NCI-H774 (cell line): Measurements from ENCODE around the gene OSCP1.

ENCODE experiments used
- DNase-seq: peaks from one replicate; lab custom pipeline; 2025; lab: John Stamatoyannopoulos, UW

The OSCP1 gene

DNA sequence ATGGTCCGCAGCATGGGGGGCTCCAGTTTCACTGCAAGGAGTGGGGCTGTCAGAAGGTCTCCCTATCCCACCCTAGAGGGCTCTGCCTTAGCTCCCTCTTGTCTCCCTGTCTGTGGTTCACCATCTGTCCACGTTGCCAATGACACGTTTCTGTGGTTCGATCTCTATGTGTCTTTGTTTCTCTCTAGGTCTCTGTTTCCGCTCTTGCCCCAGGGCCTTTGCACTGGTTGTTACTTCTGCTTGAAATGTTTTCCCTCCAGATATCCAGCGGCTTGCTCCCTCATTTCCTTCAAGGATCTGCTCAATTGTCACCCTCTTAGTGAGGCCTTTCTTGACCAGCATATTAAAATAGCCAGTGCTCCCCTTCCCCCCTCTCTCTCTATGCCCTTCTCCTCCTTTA is 22.4 kb upstream of the OSCP1 start:
- no peak for DNase-seq

DNA sequence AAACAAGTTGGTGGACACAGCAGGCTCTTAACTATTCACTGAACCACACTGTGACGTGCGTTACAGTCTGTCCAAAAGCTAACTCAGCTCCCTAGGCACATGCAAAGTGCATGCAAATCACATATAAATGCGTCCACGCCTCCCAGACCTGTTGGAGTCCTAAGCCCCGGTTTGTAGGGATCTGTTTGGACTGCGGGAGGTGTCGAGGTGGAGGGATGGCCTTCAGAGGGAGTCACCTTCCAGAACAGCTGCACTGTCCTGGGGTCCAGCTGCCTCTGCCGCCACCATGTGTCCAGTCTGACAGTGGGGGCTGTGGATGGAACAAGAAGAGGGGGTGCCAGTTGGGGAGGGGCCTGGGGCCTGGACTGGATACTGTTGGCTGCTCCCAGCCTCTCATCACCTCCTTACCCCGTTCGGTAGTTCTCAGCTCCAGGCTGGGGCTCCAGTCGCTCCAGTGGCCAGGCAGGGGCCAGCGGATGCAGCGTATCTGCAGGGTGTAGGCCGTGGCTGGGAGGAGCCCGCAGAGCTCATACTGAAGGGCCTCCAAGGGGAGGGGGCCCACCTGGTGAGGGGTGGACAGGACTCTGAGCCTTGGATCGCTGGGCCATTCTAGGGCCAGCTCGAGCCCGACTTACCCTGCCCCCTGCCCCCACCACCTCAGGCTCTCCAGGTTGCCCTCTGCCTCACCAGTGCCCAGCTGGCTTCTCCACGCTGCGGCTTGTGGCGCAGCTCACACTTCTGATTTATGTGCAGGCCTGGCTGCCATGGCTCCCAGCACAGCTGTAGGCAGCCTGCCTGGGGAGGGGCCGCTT is 21.8 kb upstream of the OSCP1 start:
- no peak for DNase-seq

DNA sequence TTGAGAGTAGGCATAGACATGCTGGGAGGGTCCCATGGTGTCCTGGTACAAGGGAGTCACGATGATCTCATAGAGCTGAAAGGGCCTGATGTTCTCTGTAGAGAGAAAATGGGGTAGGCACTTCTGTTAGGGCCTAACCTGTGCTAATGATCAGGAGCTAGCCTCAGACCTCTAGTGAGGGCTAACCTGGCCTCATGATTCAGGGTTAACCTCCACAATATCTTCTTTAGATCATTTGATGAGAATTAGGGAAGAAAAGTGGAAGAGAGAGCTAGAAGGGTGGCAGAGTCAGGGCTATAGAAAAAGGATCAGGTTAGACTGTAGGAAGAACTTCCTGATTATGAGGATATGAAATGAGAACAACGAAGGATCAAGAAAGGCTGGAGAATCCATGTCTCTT is 18.9 kb upstream of the OSCP1 start:
- no peak for DNase-seq

GRCh38 chr1:36467700-36468455 is 17.6 kb upstream of the OSCP1 start:
- no peak for DNase-seq

DNA sequence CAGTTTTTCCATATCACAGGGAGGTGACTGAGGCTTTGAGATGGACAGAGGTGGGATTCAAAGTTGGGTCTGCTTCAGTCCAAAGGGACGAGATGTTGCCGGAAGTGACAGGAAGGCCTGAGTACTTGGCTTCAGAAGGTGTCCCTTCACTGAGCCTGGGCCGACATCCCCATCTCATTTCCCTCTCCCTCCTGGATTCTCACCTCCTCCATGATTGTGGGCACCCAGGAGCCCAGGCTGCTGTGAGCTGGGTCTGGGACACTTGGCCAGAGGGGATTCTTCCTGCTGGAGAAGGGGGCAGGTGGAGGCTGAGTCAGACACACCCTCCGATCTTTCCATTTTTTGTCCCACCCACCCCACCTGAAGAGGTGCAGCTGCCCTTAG is 16.8 kb upstream of the OSCP1 start:
- DNase-seq, result no peak

DNA sequence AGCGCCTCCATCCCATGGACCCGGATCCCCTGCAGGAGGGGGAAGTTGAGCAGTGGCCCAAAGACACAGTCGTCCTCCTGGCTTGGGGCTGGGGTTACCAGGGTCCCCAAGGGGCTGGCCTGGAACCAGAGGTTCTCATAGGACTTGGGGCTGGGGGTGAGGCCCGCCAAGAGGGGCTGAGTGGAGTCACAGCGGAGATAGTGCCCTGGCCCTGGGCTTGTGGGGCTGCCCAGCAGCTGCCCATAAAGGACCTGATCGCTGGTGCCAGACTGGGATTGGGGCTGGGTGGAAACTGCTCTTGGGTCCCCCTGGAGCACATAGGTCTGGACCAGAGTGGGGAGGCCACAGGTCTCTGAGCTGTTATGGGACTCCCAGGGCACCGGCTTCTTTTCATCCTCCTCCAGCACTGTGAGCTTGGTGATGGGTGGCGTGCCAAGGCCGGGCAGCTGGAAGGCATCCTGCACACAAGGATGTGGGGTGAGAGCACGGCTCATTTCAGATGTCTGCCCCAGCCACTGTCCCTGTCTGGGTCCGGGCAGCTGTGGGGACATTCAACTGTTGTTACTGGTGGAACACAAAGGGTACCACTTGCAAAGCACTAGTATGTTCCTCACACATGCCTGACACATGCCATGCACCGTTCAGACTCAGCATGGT is 16.2 kb upstream of the OSCP1 start:
- no peak for DNase-seq

GRCh38 chr1:36465731-36466369 is 15.6 kb upstream of the OSCP1 start:
- DNase-seq, result no peak

- peak; percentile 24 for DNase-seq
These were observed 14.5 kb upstream of the OSCP1 start for GRCh38 chr1:36464605-36465393.

DNA sequence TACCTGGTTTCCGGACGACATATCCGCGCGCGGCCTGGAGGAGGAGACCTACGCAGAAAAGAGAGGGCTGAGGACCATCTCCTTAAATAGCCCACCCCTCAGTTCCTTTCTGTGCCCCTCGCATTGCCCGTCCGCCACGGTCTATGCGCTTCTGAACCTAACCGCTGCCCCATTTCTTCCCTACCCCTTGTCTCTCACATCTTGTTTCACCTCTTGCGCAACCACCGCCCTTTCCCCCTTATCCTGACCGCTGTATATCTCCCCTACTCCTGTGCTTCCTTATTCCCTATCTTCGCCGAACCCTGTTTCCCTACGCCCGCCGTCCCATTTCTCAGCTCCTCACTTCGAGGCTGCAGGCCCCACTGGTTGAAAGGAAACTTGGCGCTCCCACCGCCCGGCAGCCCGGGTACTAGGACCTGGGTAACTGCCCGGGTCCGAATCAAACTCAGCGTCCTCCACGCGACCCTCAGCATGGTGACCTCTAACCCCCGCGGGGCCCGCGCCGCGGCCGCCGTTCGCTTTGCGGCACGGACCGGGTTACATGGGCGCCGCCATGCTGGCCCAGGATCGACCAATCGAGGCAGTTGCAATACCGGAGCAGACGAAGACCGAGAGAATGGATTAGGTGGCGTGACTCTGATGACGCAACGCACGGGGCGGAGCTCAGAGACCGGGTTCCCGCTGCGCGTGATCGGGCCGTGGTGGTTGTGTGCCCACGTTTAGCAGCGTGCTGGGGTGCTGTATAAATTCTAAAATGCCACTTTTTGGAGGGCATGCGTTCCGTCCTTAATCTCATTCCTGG is 13.8 kb upstream of the OSCP1 start, which contains the start of gene MRPS15:
Gene MRPS15 (minus strand): TSS at position 582 of the 802 bp plus-strand sequence. CDS start 109 bp downstream, at position 473.
- peak; percentile 98 for DNase-seq

- DNase-seq, result no peak
These were observed 13.2 kb upstream of the OSCP1 start for GRCh38 chr1:36463463-36463802.

GRCh38 chr1:36458910-36459309 is 8.7 kb upstream of the OSCP1 start:
- no peak for DNase-seq

DNA sequence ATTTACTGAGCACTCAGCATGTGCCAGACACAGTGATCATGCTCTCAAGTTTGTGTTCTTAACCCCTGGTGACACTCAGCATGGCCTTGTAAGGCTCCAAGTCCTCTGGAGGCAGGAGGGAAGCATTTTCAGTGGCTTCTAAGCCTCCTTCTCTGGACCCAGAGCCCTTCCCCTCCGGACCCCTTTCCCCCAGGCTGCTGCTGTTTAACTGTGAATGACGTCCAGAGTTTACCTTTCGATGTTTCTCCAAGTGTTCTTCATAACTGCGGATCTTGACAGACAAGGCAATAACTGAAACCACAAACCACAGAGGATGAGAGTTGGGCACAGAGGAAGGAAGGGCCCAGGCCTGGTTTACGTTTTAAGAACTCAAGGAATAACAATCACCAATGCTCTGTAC is 7.4 kb upstream of the OSCP1 start:
- no peak for DNase-seq

- DNase-seq, result no peak
These were observed 6.2 kb upstream of the OSCP1 start for GRCh38 chr1:36456391-36456928.

DNA sequence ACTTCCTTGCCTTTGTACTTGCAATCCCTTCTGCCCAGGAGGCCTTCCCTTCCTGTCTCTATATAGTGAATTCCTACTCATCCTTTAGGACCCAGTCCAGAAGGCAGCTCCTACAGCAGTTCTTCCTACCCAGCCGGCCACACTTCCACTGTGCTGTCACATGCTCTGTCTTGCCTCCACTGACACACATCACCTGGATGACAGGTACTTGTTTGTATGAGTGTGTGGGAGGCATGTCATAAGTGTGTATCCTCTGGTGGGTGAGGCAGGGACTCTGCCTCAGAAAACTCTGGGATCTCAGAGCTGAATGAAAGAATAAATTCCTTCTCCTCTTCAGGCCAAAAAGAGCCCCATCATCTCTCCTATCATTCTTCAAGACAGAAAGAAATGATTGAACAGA is 5.1 kb upstream of the OSCP1 start:
- no peak for DNase-seq

- no peak for DNase-seq
These were observed 3.5 kb upstream of the OSCP1 start for GRCh38 chr1:36453600-36454388.

DNA sequence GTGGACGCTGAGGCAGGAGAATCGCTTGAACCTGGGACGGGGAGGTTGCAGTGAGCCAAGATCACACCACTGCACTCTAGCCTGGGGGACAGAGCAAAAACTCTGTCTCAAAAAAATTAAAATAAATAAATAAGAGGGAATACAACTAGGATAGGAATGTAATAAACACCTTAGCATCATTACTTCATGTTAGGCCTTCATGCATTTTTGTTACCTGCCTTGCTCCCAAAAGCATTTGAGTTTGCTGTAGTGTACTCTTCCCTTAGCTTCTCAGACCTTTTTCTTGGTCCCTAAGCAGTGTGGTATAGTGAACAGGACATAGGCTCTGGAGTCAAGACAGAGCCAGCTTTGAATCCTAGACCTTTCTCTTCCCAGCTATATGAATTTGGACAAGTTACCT is 2.8 kb upstream of the OSCP1 start:
- no peak for DNase-seq

GRCh38 chr1:36450919-36451305 is 661 bp upstream of the OSCP1 start:
- DNase-seq, result no peak

DNA sequence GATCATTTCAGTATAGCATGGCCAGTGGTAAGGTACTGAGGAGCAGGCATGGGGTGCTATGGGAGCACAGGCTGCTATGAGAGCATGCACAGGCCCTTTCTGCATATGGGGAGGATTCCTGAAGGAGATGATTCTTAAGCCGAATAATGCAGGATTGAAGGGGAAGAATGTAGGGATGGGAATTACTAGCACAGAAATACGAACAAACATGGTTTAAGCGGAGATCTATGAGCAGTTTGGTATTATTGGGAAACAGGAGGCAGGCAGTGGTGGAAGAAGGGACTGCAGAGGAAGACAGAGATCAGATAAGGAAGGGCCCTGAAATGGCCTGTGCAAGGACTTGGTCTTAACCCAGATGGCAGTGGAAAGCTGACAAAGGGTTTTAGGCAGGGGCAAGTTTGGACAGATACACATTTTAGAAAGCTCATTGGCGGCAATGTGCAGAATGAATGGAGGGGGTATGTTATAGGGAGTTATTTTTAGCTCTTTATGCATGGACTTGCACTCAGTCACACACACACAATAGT is 1.7 kb downstream of the OSCP1 start:
- no peak for DNase-seq

DNA sequence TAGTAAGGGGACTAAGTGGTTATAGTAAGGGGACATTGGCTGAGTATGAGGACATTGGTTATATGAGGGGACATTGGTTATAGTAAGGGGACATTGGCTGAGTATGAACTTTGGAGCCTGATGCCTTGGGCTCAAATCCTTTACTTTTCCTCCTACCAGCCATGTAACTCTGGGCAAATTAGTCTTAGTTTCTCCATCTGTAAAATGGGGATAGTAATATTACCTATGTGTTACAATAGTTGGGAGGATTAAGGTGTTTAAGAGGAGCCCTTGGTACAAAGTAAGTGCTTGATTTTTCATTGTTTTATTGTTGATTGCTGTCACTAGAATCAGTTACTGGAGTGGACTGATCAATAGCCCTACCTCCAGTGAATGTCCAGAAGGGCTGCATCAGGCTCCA is 2.8 kb downstream of the OSCP1 start:
- no peak for DNase-seq

DNA sequence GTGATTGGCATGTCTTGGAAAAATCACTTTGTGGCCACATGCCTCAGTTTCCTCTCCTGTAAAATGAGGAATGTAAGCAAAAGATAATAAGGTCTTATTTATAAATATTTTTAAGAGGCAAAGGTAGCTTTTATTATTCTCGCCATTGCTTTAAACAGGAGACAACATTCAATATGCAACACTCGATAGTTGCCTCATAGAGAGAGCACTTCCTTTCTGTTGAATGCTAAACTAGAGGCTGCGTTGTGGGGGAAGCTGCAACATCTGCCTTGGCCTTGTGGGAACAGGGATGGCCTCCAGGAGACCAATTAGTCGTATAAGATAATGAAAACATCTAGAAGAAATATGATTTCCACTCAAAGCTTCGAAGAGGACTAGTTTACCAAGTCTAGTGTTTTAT is 3.5 kb downstream of the OSCP1 start:
- no peak for DNase-seq
